Body of pancreas (tissue), 4 donors: Measurements from ENCODE around the gene CCDC175.

Experiments used
- POLR2A ChIP-seq, 3 donors: fragments of 450-650 bp; IDR thresholded peaks; one replicate each; pipeline ENCODE4 v1.6.1; 2016; ENCODE audit warnings: antibody characterized with exemption in 3 of 3, mild to moderate bottlenecking in 2 of 3
- TF ChIP-seq, protein P1 (sequence below), 7 experiments: fragments of 450-650 bp in 4 of 7; fragments of 200-600 bp in 3 of 7; sonication (generic) in 3 of 7; IDR thresholded peaks; one replicate each; pipeline ENCODE4 v1.5.1; 2016 to 2019; ENCODE audit warnings: antibody characterized with exemption in 7 of 7

DNA sequence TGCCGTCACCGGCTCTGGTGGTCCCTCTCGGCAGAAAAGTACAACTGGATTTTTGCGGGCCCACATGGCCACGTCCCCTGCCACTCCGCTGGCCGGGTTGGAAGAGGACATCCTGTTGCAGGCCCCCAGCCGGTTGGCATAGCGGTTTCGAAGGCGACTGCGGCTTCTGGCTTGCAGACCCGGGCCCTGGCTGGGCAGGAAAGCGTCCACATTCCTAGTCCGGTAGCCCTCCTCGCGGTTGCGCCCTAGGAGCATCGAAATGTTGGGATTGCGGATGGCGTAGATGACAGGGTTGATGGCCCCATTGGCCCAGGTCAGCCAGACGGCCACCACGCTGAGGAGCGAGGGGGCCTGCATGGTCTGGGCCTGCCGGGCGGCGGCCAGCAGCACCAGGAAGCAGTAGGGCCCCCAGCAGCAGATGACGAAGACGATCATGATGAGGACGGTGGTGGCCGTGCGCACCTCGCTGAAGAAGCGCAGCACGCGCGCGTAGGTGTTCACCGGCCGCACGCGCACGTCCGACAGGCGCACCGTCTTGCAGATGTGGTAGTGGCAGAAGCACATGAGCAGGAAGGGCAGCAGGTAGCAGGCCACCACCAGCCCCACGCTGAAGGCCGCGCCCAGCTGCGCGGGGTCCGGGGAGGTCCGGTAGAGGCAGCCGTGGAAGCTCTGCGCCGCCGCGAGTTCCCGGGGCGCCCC lies 112.7 kb downstream of the CCDC175 start:
- TF ChIP-seq, protein P1, sequence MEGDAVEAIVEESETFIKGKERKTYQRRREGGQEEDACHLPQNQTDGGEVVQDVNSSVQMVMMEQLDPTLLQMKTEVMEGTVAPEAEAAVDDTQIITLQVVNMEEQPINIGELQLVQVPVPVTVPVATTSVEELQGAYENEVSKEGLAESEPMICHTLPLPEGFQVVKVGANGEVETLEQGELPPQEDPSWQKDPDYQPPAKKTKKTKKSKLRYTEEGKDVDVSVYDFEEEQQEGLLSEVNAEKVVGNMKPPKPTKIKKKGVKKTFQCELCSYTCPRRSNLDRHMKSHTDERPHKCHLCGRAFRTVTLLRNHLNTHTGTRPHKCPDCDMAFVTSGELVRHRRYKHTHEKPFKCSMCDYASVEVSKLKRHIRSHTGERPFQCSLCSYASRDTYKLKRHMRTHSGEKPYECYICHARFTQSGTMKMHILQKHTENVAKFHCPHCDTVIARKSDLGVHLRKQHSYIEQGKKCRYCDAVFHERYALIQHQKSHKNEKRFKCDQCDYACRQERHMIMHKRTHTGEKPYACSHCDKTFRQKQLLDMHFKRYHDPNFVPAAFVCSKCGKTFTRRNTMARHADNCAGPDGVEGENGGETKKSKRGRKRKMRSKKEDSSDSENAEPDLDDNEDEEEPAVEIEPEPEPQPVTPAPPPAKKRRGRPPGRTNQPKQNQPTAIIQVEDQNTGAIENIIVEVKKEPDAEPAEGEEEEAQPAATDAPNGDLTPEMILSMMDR (IDR thresholded peaks at IDR 0.05) = no peak
- TF ChIP-seq POLR2A (IDR thresholded peaks at IDR 0.05) = no peak
